ENCODE data around the gene GASK1B.

GASK1B gene

GRCh38 chr4:158195297-158195696 lies 22.5 kb upstream of the GASK1B start:
- Histone ChIP-seq H3K79me2 (ENCODE audit: insufficient read depth, low read length) (no peaks in the 10 kb centered on the region), H3K4me2 (ENCODE audit: low read depth, low read length, poor library complexity, severe bottlenecking) (no peak overlapping the region), H3F3A (ENCODE audit: low read depth) (no peaks in the 10 kb centered on the region), H2AFZ (ENCODE audit: low read length) (no peak overlapping the region; the same call in 1 of the 2 replicates), H3K4me3 (ENCODE audit: low read length, poor library complexity, severe bottlenecking) (no peak overlapping the region), H4K20me1 (ENCODE audit: insufficient read depth, low read length, poor library complexity, severe bottlenecking) (no peaks in the 10 kb centered on the region), H3K9me3 (ENCODE audit: insufficient read depth, low read depth, low read length) (no peaks in the 10 kb centered on the region), H3K9me2 (replicated peaks; ENCODE audit: low read depth, low read length) (no peaks in the 10 kb centered on the region), H3K36me3 (ENCODE audit: insufficient read depth, low read length) (no peaks in the 10 kb centered on the region), H3K9ac (ENCODE audit: low read depth, low read length, poor library complexity, severe bottlenecking) (no peak overlapping the region), H3K4me1 (ENCODE audit: insufficient read depth, low read length, poor library complexity, severe bottlenecking) (no peaks in the 10 kb centered on the region), H3K27me3 (ENCODE audit: insufficient read depth, low read length, poor library complexity, severe bottlenecking) (no peaks in the 10 kb centered on the region)
- no peak for TF ChIP-seq EZH2phosphoT487 (IDR thresholded peaks at IDR 0.05; ENCODE audit: borderline replicate concordance)
- no peak for TF ChIP-seq CTCF (conservative IDR thresholded peaks at IDR 0.05; ENCODE audit: low read length)

- Histone ChIP-seq H3K9me2 (replicated peaks; ENCODE audit: low read depth, low read length) (no peaks in the 10 kb centered on the region), H3K4me2 (ENCODE audit: low read depth, low read length, poor library complexity, severe bottlenecking) (peak overlapping the region; percentile 36), H4K20me1 (ENCODE audit: insufficient read depth, low read length, poor library complexity, severe bottlenecking) (no peaks in the 10 kb centered on the region), H2AFZ (ENCODE audit: low read length) (peak overlapping the region; percentile 82; the same call in 1 of the 2 replicates), H3K4me1 (ENCODE audit: insufficient read depth, low read length, poor library complexity, severe bottlenecking) (no peaks in the 10 kb centered on the region), H3K36me3 (ENCODE audit: insufficient read depth, low read length) (no peaks in the 10 kb centered on the region), H3K27me3 (ENCODE audit: insufficient read depth, low read length, poor library complexity, severe bottlenecking) (no peaks in the 10 kb centered on the region), H3K9me3 (ENCODE audit: insufficient read depth, low read depth, low read length) (no peaks in the 10 kb centered on the region), H3K79me2 (ENCODE audit: insufficient read depth, low read length) (no peaks in the 10 kb centered on the region), H3K4me3 (ENCODE audit: low read length, poor library complexity, severe bottlenecking) (peak overlapping the region; percentile 15), H3F3A (ENCODE audit: low read depth) (no peaks in the 10 kb centered on the region), H3K9ac (ENCODE audit: low read depth, low read length, poor library complexity, severe bottlenecking) (no peak overlapping the region)
- TF ChIP-seq CTCF (conservative IDR thresholded peaks at IDR 0.05; ENCODE audit: low read length) = peak; percentile 71
- TF ChIP-seq EZH2phosphoT487 (IDR thresholded peaks at IDR 0.05; ENCODE audit: borderline replicate concordance) = no peak
These were observed 20.4 kb upstream of the GASK1B start for GRCh38 chr4:158193171-158193749.

GRCh38 chr4:158192439-158193158 lies 19.8 kb upstream of the GASK1B start:
- Histone ChIP-seq H4K20me1 (ENCODE audit: insufficient read depth, low read length, poor library complexity, severe bottlenecking) (no peaks in the 10 kb centered on the region), H3K36me3 (ENCODE audit: insufficient read depth, low read length) (no peaks in the 10 kb centered on the region), H3K4me2 (ENCODE audit: low read depth, low read length, poor library complexity, severe bottlenecking) (no peak overlapping the region), H3K4me3 (ENCODE audit: low read length, poor library complexity, severe bottlenecking) (no peak overlapping the region), H3K9ac (ENCODE audit: low read depth, low read length, poor library complexity, severe bottlenecking) (no peak overlapping the region), H3K79me2 (ENCODE audit: insufficient read depth, low read length) (no peaks in the 10 kb centered on the region), H3K4me1 (ENCODE audit: insufficient read depth, low read length, poor library complexity, severe bottlenecking) (no peaks in the 10 kb centered on the region), H3K27me3 (ENCODE audit: insufficient read depth, low read length, poor library complexity, severe bottlenecking) (no peaks in the 10 kb centered on the region), H3K9me3 (ENCODE audit: insufficient read depth, low read depth, low read length) (no peaks in the 10 kb centered on the region), H3K9me2 (replicated peaks; ENCODE audit: low read depth, low read length) (no peaks in the 10 kb centered on the region), H3F3A (ENCODE audit: low read depth) (no peaks in the 10 kb centered on the region), H2AFZ (ENCODE audit: low read length) (no peak overlapping the region)
- TF ChIP-seq EZH2phosphoT487 (IDR thresholded peaks at IDR 0.05; ENCODE audit: borderline replicate concordance) (no peak), CTCF (conservative IDR thresholded peaks at IDR 0.05; ENCODE audit: low read length) (no peak)

Measured in Loucy (cell line).